Ishikawa (cell line): ENCODE results near the gene WDR54.

Experiments used
- EP300 ChIP-seq: IDR thresholded peaks from 2 replicates; pipeline ENCODE4 v1.6.1; 2012; ENCODE audit warnings: borderline replicate concordance
- RAD21 ChIP-seq: IDR thresholded peaks from 2 replicates; pipeline ENCODE4 v1.6.1; 2012; ENCODE audit warnings: low read depth

- TF ChIP-seq RAD21: no peak
- no peak for TF ChIP-seq EP300
Measured at GRCh38 chr2:74393525-74393924, 28.0 kb upstream of the WDR54 start.
